Ramos (cell line): ENCODE measurements around the gene PSTPIP1.

Experiments used
- in situ Hi-C: fragments of 300-500 bp; cut with MboI; formaldehyde crosslinking; loops from one replicate; pipeline ENCODE4 v1.14.3; 2022; ENCODE audit warnings: low sequenced_read_pairs; ENCODE audit not compliant: unreplicated experiment

The PSTPIP1 gene

GRCh38 chr15:77064063-77064462 is 69.1 kb downstream of the PSTPIP1 start:
- in situ Hi-C loops, result no loop called here

DNA sequence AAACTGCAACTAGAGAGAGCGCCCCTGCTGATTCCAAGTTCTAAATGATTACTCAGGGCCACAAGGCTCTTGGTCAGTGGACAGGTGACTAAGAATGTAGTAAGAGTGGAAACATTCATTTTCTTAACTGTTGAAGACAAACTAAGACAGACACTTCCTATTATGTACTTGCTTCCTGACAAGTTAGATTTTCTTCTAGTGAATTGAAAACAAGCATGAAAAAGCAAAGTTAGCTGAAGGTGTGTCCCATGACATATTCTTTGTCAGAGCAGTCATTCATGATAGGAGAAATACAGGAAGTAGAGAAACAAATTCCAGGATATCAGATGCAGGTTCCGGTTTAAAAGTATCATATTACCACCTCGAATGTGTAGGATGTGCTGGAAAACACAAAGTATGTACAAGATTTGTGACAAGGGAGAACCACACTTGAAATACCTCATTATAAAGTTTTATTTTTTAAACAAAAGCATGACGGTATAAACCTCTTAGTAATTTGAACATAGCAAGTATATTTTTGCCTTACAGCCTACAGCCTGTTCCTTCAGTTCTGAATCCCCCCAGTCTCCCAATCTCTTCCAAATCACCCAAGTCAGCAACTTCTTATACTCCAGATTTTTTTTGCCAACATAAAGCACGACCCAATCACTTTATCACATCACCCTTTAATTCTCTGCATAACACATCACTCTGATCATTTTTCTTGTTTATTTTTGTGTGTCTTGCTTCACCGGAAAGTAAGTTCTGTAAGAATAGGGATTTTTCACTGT is 69.8 kb downstream of the PSTPIP1 start:
- in situ Hi-C loops, result no loop called here

DNA sequence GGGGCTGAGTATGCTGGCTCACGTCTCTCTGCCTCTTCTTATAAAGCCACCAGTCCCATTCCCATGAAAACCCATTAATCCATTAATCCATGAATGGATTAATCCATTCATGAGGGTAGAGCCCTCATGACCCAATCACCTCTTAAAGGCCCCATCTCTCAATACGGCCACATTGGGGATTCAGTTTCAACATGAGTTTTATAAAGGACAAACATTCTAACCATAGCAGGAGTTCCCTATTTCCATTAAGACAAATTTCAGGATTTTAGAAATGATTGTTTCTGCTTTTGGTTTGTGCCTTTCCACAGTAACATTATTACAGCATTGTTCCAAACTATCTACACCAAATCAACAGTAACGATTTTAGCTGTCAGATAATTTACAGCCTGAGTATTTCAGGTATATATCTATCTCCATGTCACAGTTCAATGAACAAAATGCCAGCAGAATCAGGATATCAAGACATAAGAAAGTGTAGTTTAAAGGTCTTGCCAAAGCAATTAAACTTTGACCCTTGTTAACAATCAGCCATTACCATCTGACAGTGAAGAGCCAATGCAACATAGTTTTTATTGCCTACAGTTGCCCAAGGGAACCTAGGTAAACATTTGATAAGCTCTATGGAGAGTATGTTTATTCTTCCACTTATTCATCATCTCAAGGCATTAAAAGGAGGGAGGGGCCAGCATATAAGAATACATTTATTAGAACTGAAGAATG is 72.2 kb downstream of the PSTPIP1 start:
- in situ Hi-C loops, result no loop called here

DNA sequence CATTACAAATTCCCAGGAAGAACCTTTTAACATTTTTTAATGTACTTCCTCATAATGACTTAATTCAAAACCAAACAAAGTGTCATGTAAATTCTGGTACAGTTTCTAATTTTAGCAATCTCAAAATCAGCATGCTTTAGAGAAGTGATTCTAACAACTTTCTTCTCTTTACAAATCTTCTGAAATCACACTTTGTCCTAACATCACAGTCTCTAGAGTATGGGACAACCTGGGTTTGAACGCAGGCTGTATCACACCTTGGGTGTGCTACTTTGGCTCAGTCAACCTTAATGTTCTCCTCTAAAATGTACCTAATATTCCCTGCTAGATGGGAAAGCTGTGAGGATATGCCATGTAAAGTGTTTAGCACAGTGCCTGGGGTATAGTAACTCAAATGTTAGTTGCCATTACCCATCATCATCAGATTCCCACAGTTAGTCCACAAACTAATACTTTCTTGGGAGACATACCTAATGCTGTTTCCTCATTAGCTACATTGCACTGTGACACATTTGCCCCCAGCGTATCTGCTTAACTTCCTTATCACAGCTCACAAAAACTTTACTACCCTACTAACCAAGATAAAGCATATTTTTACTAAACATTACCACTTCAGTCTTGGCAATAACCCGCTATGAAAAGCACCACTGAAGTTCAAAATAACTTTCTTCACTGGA is 72.9 kb downstream of the PSTPIP1 start:
- in situ Hi-C loops, result no loop called here

- in situ Hi-C loops, result no loop called here
Observed at GRCh38 chr15:77068633-77069032, 73.7 kb downstream of the PSTPIP1 start.

DNA sequence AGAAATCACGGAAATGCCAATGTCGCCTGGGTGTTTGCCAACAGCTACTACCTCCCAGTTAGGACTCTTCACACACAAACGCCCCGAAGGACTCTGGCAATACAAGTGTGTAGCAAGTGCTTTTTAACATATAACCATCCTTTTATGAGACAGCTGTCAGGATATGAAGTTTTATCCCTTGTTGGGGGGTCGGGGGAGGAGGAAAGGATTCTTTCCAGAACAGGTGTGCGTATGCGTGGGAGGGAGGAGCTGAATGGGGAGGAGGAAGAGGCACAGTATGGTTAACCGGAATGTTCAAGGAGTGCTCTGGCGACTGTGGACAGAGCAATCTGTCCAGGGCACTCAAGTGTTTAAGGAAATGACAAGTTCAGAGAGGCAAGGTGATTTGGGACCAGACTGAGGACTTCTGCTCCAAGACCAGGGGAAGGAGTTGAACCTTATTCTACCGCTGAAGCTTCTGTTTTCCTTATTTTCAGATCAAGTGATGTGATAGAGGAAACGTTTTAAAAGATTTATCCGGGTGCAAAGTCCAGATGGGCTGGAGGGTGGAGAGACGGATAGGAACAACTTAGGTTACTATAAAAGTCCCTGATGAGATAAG is 74.7 kb downstream of the PSTPIP1 start:
- in situ Hi-C loops, result no loop called here

- in situ Hi-C loops, result no loop called here
Observed at GRCh38 chr15:77070180-77070494, 75.2 kb downstream of the PSTPIP1 start.

- in situ Hi-C loops, result no loop called here
Observed at GRCh38 chr15:77070495-77071304, 75.8 kb downstream of the PSTPIP1 start, which contains the start of gene TSPAN3. TSPAN3 (minus strand) TSS chr15:77071109; CDS start chr15:77070954, 155 bp downstream.

DNA sequence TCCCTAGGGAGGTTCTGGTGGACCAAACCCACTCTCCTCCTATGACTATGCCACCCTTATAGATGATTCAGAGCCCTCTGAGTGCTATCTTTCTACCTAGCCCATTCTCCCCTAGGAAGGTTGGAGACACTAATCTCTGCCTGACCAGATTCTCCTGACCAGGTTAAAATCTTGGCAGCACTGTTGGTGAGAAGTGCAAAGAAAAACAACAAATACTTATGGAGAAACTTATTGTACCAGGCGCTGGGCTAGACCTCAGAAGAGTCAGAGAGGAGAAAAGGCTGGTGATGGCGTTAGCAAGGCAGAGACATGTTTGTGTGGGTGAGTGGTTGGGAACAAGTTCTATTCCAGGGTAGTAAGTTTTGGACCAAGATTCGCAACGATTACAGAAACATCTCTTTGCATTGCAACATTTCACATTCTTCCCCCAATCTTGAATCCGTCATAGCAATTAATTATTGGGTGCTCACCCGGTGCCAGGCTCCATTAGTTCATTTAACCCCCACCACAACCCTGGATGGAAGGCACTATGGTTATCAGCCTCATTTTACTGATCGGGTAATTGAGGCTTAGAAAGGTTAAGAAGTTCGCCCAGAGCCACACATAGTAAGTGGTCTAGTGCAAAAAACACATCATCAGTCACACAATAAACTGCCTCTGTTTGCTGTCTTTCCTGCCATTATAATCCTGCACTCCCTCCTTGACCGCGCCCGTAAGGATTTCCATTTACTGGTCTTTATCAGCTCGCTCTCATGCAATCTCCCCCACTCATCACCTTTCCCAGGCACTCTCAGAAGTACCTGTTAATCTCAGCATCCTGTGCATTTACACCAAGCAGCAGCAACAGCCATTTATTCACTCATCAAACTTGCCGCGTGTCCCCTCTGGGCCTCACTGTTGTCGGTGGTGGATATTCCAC is 76.6 kb downstream of the PSTPIP1 start:
- in situ Hi-C loops, result no loop called here

DNA sequence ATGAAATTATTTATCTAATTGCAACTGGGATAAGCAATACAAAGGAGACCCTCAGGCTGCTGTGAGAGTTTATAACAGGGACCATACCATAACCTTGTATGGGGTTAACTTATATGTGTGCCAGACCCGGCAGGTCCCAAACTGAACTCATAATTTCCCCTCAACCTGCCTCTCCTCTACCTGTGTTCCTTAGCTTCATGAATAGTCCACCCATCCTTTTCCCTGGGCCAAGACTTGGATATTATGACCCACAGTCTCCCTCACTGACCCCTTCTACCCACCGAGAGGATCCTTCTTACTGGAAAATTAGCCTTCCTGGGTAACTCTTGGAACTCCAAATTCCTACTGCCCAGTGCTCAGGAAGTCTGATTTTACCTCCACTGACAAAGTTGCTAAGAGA is 79.4 kb downstream of the PSTPIP1 start:
- in situ Hi-C loops, result no loop called here

DNA sequence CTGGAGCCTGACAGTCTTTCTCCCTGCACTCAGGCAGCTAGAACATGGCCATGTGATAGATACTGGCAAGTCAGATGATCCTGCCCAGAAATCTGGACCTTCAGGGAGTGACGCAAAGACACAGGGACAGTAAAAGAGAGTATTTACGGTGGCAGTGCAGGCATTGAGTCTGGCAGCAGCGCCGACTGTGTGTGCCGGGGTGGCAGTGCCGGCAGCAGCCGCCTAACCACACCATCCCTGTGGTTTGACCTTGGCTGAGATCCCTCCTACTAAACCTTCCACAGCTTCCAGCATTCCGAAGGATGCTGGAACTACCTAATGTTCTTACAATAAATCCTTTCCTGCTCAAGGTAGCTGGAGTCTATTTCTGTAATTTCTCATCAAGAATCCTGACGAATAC is 80.6 kb downstream of the PSTPIP1 start:
- in situ Hi-C loops, result no loop called here

GRCh38 chr15:77076323-77076915 is 81.5 kb downstream of the PSTPIP1 start:
- in situ Hi-C loops, result no loop called here

DNA sequence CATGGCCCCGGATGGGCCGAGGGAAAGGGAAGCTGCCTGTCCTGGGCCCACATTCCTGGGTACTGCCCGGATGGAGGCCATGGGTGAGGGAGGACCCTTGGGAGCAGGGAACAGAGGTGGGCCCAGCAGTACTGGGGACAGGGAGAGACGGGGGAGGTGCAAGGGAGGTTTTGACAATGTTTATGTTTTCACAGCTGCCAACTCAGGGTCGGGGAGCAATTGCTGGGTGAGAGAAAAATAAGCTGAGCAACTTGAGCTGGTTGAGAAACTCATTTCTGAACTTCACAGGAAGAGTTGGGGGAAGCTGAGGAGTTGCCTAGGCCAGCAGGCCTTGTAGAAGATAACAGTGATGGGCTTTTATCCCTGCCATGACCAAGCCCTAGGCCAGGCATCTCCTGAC is 87.0 kb downstream of the PSTPIP1 start:
- in situ Hi-C loops, result no loop called here

GRCh38 chr15:77083381-77084160 is 88.6 kb downstream of the PSTPIP1 start:
- in situ Hi-C loops, result no loop called here

DNA sequence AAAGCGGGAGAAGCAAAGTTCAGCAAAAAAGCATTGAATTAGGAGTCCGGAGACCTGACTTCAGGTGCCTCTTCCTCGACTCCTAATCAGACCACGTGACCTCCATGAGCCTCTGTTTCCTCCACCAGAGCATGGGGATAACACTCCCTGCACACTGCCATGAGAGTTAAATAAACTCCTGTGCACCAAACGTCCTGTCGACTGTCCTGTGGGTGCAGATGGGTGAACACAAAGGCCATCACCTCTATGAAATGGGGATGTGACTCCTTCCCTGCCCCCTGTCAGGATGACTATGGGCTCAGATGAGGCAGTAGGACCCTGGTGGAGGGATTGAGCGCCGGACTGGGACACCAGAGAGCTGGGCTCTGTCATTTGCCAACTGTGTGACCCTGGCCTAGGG is 89.5 kb downstream of the PSTPIP1 start:
- in situ Hi-C loops, result no loop called here

DNA sequence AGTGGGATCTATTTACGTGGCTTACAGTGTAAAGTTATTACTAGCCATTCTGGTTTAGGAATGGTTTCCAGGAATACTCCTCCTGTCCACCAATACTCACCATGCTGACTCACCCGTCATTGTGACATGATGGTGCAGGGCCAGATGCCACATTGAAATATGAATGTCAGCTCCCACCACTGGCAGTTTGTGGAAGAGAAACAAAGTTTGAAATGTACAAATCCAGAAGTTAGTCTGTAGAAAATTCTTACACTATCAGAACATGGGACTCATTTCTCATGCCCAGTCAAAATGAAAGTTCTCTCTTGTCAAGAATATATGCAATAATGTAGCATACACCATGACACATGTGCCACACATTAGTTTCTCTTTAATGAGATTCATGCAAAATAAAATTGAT is 90.4 kb downstream of the PSTPIP1 start:
- in situ Hi-C loops, result no loop called here
